ENCODE measurements around the gene DPP9. TPM values are rescaled to one million over a fixed set of nuclear protein-coding genes. Genes with fewer than 3 reads are reported as not detected.
A peak's percentile ranks its signal among the peaks of the same experiment; 100 is the strongest.

The DPP9 gene
- total and polyA plus RNA-seq, 7 experiments from 2014 or later, result 16.4 to 90.7 (median 80.1) TPM

- H3K4me1 Mint-ChIP-seq, result peaks cover 0 to 10% (median 3%) of the 10 kb centered on the region in 7 donors
- intact Hi-C loops (cut with micrococcal nuclease), result no loop called here
- H3K27me3 ChIP-seq (ENCODE audit: control insufficient read depth in 2 of 2, insufficient read depth in 2 of 2, low read length in 2 of 2), result peaks cover 0 to 4% of the 10 kb centered on the region in 2 donors
- ChIA-PET POLR2A (no interaction called here), CTCF (no interaction called here)
- H3K4me1 ChIP-seq (ENCODE audit: control insufficient read depth in 2 of 2, insufficient read depth in 2 of 2, low read length in 2 of 2), result peaks cover 0 to 4% of the 10 kb centered on the region in 2 donors
- no peak for ATAC-seq
- H3K36me3 Mint-ChIP-seq, result no peaks in the 10 kb centered on the region
- no peak overlapping the region for H3K27ac ChIP-seq (ENCODE audit: low read depth, low read length)
- H3K9me3 Mint-ChIP-seq, result peaks cover 0 to 4% (median 0%) of the 10 kb centered on the region in 11 donors
- peak overlapping the region in 8 of 10 donors; percentile 9 to 68 (median 53) for H3K4me3 Mint-ChIP-seq
- H3K27me3 Mint-ChIP-seq, result peaks cover 26 to 54% (median 45%) of the 10 kb centered on the region in 5 donors
- H3K4me3 ChIP-seq (ENCODE audit: low read length), result peak overlapping the region; percentile 13
- H3K36me3 ChIP-seq (ENCODE audit: control insufficient read depth in 2 of 3, insufficient read depth in 3 of 3, low read length in 3 of 3), result no peaks in the 10 kb centered on the region
- no peaks in the 10 kb centered on the region for H3K9me3 ChIP-seq (ENCODE audit: control insufficient read depth in 2 of 3, low read length in 3 of 3)
- H3K27ac Mint-ChIP-seq, result no peak overlapping the region
- no peak for DNase-seq
Observed at GRCh38 chr19:4760285-4760650, 36.6 kb upstream of the DPP9 start.

GRCh38 chr19:4759388-4760284 lies 36.0 kb upstream of the DPP9 start:
- no peaks in the 10 kb centered on the region for H3K36me3 Mint-ChIP-seq
- peaks cover 26 to 57% (median 45%) of the 10 kb centered on the region in 5 donors for H3K27me3 Mint-ChIP-seq

DNA sequence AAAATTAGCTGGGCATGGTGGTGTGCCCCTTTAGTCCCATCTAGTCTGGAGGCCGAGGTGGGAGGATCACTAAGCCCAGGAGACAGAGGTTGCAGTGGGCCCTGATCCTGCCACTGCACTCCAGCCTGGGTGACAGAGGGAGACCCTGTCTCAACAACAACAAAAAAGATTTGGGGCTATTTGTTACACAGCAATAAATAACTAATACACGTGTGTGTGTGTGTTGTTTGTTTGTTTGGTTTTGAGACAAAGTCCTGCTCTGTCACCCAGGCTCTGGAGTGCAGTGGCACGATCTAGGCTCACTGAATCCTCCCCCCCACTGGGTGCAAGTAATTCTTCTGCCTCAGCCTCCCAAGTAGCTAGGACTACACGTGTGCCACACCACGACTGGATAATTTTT lies 35.0 kb upstream of the DPP9 start:
- Histone ChIP-seq H3K36me3 (ENCODE audit: control insufficient read depth in 2 of 3, insufficient read depth in 3 of 3, low read length in 3 of 3) (no peaks in the 10 kb centered on the region), H3K27me3 (ENCODE audit: control insufficient read depth in 2 of 2, insufficient read depth in 2 of 2, low read length in 2 of 2) (peaks cover 0 to under 1% of the 10 kb centered on the region in 2 donors), H3K4me3 (ENCODE audit: low read length) (no peak overlapping the region), H3K4me1 (ENCODE audit: control insufficient read depth in 2 of 2, insufficient read depth in 2 of 2, low read length in 2 of 2) (peaks cover 0 to 4% of the 10 kb centered on the region in 2 donors), H3K9me3 (ENCODE audit: control insufficient read depth in 2 of 3, low read length in 3 of 3) (no peaks in the 10 kb centered on the region), H3K27ac (ENCODE audit: low read depth, low read length) (no peak overlapping the region)
- Mint-ChIP-seq H3K27ac (no peak overlapping the region), H3K4me3 (peak overlapping the region in 2 of 10 donors; percentile 39 to 70), H3K36me3 (no peaks in the 10 kb centered on the region), H3K9me3 (peaks cover 0 to 4% (median 0%) of the 10 kb centered on the region in 11 donors), H3K4me1 (peaks cover 0 to 10% (median 3%) of the 10 kb centered on the region in 7 donors), H3K27me3 (peaks cover 26 to 56% (median 43%) of the 10 kb centered on the region in 5 donors)
- POLR2A ChIA-PET, result no interaction called here
- ATAC-seq (no peak), DNase-seq (no peak)
- CTCF ChIA-PET, result no interaction called here
- intact Hi-C loops (cut with micrococcal nuclease), result no loop called here

More at GRCh38 chr19:4759388-4760284, 36.0 kb upstream of the DPP9 start:
- Histone ChIP-seq H3K27ac (ENCODE audit: low read depth, low read length) (no peak overlapping the region), H3K4me1 (ENCODE audit: control insufficient read depth in 2 of 2, insufficient read depth in 2 of 2, low read length in 2 of 2) (peaks cover 0 to 4% of the 10 kb centered on the region in 2 donors), H3K27me3 (ENCODE audit: control insufficient read depth in 2 of 2, insufficient read depth in 2 of 2, low read length in 2 of 2) (peaks cover 0 to 4% of the 10 kb centered on the region in 2 donors), H3K9me3 (ENCODE audit: control insufficient read depth in 2 of 3, low read length in 3 of 3) (no peaks in the 10 kb centered on the region), H3K4me3 (ENCODE audit: low read length) (peak overlapping the region; percentile 13), H3K36me3 (ENCODE audit: control insufficient read depth in 2 of 3, insufficient read depth in 3 of 3, low read length in 3 of 3) (no peaks in the 10 kb centered on the region)
- Mint-ChIP-seq H3K4me3 (peak overlapping the region in 5 of 10 donors; percentile 23 to 70 (median 58)), H3K27ac (no peak overlapping the region), H3K9me3 (peaks cover 0 to 4% (median 0%) of the 10 kb centered on the region in 11 donors), H3K4me1 (peaks cover 0 to 10% (median 3%) of the 10 kb centered on the region in 7 donors)
- DNase-seq (peak in 7 of 9 donors; percentile 4 to 70 (median 14)), ATAC-seq (peak; percentile 95)
- intact Hi-C loops (cut with micrococcal nuclease), result no loop called here
- CTCF ChIA-PET, result no interaction called here
- POLR2A ChIA-PET, result no interaction called here

DNA sequence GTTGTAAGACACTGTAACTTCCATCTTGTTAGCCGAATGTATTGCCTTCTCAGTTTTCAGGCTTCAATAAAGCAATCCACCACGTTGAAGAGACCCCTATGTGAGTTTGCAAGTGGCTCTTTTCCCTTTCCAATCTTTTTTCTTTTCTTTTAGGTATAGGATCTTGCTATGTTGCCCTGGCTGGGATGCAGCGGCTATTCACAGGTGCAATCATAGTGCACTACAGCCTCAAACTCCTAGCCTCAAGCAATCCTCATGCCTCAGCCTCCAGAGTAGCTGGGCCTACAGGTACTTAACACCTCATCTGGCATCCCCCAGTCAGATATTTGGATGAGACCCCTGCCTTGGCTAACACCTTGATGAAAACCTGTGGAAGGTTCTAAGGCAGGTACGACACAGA lies 34.4 kb upstream of the DPP9 start:
- peaks cover 0 to 4% (median 0%) of the 10 kb centered on the region in 11 donors for H3K9me3 Mint-ChIP-seq
- ATAC-seq, result no peak
- CTCF ChIA-PET, result no interaction called here
- Histone ChIP-seq H3K4me1 (ENCODE audit: control insufficient read depth in 2 of 2, insufficient read depth in 2 of 2, low read length in 2 of 2) (peaks cover 0 to 4% of the 10 kb centered on the region in 2 donors), H3K36me3 (ENCODE audit: control insufficient read depth in 2 of 3, insufficient read depth in 3 of 3, low read length in 3 of 3) (no peaks in the 10 kb centered on the region), H3K9me3 (ENCODE audit: control insufficient read depth in 2 of 3, low read length in 3 of 3) (no peaks in the 10 kb centered on the region), H3K27me3 (ENCODE audit: control insufficient read depth in 2 of 2, insufficient read depth in 2 of 2, low read length in 2 of 2) (no peaks in the 10 kb centered on the region), H3K27ac (ENCODE audit: low read depth, low read length) (no peak overlapping the region), H3K4me3 (ENCODE audit: low read length) (no peak overlapping the region)
- H3K27ac Mint-ChIP-seq, result no peak overlapping the region
- H3K4me1 Mint-ChIP-seq, result peaks cover 0 to 10% (median 3%) of the 10 kb centered on the region in 7 donors
- no peaks in the 10 kb centered on the region for H3K36me3 Mint-ChIP-seq
- no peak for DNase-seq
- H3K4me3 Mint-ChIP-seq, result no peak overlapping the region
- intact Hi-C loops (cut with micrococcal nuclease), result no loop called here
- POLR2A ChIA-PET, result no interaction called here
- H3K27me3 Mint-ChIP-seq, result peaks cover 25 to 55% (median 38%) of the 10 kb centered on the region in 5 donors

- CTCF ChIA-PET, result no interaction called here
- POLR2A ChIA-PET, result no interaction called here
- no peak for DNase-seq
Observed at GRCh38 chr19:4755459-4755858, 31.8 kb upstream of the DPP9 start.

GRCh38 chr19:4754248-4754647 lies 30.6 kb upstream of the DPP9 start:
- H3K36me3 Mint-ChIP-seq, result peaks cover 0 to 4% (median 0%) of the 10 kb centered on the region in 5 donors
- peaks cover 0 to 4% (median 0%) of the 10 kb centered on the region in 7 donors for H3K4me1 Mint-ChIP-seq
- ATAC-seq (no peak), DNase-seq (no peak)
- CTCF ChIA-PET, result no interaction called here
- peaks cover 10 to 32% (median 22%) of the 10 kb centered on the region in 5 donors for H3K27me3 Mint-ChIP-seq
- H3K27ac Mint-ChIP-seq, result no peak overlapping the region
- no peak overlapping the region for H3K4me3 Mint-ChIP-seq
- POLR2A ChIA-PET, result no interaction called here
- H3K4me3 ChIP-seq (ENCODE audit: low read length), result no peak overlapping the region
- H3K27ac ChIP-seq (ENCODE audit: low read depth, low read length), result no peak overlapping the region
- H3K4me1 ChIP-seq (ENCODE audit: control insufficient read depth in 2 of 2, insufficient read depth in 2 of 2, low read length in 2 of 2), result no peaks in the 10 kb centered on the region
- H3K9me3 ChIP-seq (ENCODE audit: control insufficient read depth in 2 of 3, low read length in 3 of 3), result no peaks in the 10 kb centered on the region
- H3K36me3 ChIP-seq (ENCODE audit: control insufficient read depth in 2 of 3, insufficient read depth in 3 of 3, low read length in 3 of 3), result no peaks in the 10 kb centered on the region
- H3K27me3 ChIP-seq (ENCODE audit: control insufficient read depth in 2 of 2, insufficient read depth in 2 of 2, low read length in 2 of 2), result no peaks in the 10 kb centered on the region
- peaks cover 0 to 4% (median 0%) of the 10 kb centered on the region in 11 donors for H3K9me3 Mint-ChIP-seq
- intact Hi-C loops (cut with micrococcal nuclease), result no loop called here

More at GRCh38 chr19:4755459-4755858, 31.8 kb upstream of the DPP9 start:
- H3K36me3 Mint-ChIP-seq, result no peaks in the 10 kb centered on the region
- Histone ChIP-seq H3K4me1 (ENCODE audit: control insufficient read depth in 2 of 2, insufficient read depth in 2 of 2, low read length in 2 of 2) (peaks cover 0 to 4% of the 10 kb centered on the region in 2 donors), H3K4me3 (ENCODE audit: low read length) (no peak overlapping the region), H3K9me3 (ENCODE audit: control insufficient read depth in 2 of 3, low read length in 3 of 3) (no peaks in the 10 kb centered on the region), H3K27ac (ENCODE audit: low read depth, low read length) (no peak overlapping the region), H3K36me3 (ENCODE audit: control insufficient read depth in 2 of 3, insufficient read depth in 3 of 3, low read length in 3 of 3) (no peaks in the 10 kb centered on the region), H3K27me3 (ENCODE audit: control insufficient read depth in 2 of 2, insufficient read depth in 2 of 2, low read length in 2 of 2) (no peaks in the 10 kb centered on the region)
- H3K9me3 Mint-ChIP-seq, result peaks cover 0 to 4% (median 0%) of the 10 kb centered on the region in 11 donors
- H3K27me3 Mint-ChIP-seq, result peaks cover 13 to 32% (median 20%) of the 10 kb centered on the region in 5 donors
- no peak overlapping the region for H3K27ac Mint-ChIP-seq
- intact Hi-C loops (cut with micrococcal nuclease), result no loop called here
- H3K4me3 Mint-ChIP-seq, result no peak overlapping the region
- peaks cover 0 to 10% (median 3%) of the 10 kb centered on the region in 7 donors for H3K4me1 Mint-ChIP-seq
- ATAC-seq, result no peak

Data from naive thymus-derived CD4-positive, alpha-beta T cell (primary cell).